Fibroblast of upper back skin (primary cell): Measurements from ENCODE around the gene FZD7.

Experiments used
- DNase-seq: peaks from one replicate; pipeline ENCODE4 v3.0.0-alpha.2; 2013

Gene FZD7

DNA sequence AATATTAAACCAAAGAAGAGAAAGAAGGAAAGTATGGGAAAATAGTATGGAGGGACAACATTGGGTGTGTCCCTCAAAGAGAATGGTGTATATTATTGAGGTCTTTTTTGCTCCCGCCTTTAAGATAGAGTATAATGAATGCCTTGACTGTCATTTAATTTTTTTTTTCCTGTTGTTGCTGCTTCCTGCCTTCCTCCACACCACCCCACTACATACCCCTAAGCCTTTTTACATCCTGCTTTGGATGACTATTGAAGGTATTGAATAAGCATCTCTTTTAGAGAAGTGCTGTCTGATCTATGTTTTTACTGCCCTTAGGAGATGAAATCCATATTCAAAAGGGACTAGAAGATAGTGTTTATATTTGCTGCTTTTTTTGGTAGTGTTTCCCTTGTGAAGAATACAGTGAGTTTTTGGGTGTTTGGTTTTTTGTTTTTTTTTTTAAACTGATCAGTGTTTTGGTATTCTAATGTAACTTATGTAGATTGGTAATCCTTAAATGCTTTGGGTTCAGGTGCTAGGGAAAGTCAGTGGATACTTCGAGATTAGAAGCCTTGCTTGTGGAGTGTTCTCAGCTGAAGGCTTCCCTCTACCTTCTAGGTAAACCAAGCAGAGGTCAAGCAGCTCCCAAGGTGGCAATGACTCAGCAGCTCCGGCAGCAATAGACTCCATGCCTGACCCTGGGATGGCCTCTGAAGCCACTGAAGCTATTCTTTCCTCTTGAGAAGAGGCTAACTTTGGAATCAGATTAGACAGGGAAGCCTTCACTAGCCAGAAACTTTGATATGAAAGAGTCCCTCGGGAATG, 5.0 kb downstream of the FZD7 start:
- DNase-seq, result peak; percentile 61

- DNase-seq, result no peak
Observed at GRCh38 chr2:202039278-202040078, 5.8 kb downstream of the FZD7 start.

DNA sequence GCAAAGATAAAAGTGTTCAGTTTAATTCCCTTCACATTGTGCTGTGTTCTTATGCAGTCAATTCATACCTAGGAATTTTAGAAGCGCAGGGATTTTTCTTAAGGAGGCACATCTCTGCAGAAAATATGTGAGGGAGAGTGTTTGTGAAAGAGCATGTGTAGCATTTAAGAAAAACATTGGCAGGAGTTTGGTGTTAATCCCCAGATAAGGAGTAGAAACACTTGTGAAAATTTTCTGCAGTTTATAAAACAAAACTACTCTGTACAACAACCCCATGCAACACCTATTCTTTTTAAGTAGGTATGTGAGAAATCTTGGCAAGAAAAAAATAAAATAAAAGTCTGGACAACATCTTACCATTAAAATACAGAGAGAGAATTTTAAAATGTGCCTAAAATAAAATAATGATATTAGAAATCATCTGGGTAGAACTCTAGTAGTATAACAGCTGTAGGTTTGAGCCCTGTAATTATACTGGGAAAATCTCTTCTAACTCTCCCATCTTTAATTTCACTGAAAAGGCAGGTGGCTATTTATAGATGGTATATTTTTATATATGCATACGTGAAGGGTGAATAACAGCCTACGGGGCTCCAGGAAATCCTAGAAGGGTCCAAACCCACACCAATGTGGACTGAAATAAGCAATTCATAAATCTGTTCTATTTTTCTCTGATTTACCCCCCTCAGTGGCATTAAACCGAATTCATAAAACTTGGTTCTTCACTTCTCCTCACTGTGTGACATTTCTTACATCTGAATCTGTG, 6.6 kb downstream of the FZD7 start:
- DNase-seq, result no peak

DNA sequence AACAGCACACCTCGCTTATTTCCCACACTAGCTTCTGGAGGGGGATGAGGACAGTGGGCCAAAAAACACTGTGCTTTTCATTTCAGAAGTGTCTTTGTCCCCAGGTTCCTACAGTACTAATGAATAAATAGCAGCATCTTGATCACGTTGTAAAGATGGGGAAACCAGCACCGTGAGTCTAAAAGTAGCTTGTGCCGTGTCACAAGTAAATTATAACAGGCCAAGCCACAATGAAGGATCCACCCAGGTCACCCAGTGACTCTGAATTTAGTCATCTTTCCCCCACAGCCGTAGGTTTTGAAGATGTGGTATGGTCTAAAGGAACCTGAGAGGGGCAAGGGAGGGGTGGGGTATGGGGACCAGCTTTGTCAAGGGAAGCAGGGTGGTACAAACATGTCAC, 8.8 kb downstream of the FZD7 start:
- DNase-seq, result no peak

DNA sequence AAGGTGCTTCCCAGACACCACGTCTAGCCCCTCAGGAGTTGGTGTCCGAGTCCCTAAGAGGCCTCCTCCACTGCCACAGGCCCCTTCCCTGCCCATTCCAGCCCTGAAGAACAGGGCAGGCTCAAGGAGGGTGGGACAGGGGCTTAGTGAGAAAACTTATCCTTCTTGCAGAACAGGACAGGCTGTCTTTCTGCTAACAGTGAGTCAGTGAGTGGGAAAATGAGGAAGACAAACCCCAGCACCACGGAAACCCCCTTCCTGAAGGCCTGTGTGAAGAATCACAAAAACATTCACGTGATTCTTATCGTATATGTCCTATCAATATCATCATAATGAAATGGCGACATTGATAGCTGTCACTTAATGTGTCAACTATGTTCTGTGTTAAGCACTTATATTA, 9.8 kb downstream of the FZD7 start:
- DNase-seq, result no peak

- no peak for DNase-seq
Observed at GRCh38 chr2:202044777-202045176, 11.1 kb downstream of the FZD7 start.

DNA sequence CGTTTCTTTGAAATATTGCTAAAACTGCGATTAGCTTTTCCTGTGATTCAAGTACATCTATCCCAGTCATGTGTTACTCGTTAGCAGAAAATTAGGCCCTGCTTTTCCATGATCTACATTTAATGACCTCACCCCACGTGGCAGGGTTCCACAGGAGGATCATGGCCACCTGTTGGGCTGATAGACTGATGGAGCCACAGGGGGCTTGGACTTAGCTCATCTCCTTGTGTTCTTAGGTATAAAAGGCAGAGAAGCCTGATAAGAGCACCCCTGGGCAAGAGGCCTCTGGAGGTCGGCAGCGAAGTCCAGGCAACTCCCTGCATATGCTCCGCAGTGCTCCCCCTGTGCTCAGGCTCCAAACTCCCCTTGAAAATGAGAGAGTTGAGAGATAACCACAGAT, 12.9 kb downstream of the FZD7 start:
- DNase-seq, result peak; percentile 52

DNA sequence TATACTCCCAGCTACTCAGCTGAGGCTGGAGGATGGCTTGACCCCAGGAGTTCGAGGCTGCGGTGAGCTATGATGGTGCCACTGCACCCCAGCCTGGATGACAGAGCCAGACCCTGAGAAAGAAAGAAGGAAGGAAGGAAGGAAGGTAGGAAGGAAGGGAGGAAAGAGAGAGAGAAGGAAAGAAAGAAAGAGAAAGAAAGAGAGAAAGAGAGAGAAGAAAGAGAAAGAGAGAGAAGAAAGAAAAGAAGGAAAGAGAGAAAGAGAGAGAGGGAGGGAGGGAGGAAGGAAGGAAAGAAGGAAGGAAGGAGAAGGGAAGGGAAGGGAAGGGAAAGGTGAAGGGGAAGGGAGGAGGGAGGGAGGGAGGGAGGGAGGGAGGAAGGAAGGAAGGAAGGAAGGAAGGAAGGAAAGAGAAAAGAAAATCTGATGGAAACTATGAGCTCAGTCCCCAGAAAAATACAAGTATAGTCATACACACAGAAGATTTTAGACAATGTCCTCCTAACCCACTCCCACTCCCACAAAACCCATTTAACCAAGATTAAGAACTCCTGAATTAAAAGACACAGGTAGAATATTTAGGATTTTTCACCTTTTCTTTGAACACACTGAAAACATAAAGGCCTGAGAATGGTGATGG, 15.6 kb downstream of the FZD7 start:
- no peak for DNase-seq

DNA sequence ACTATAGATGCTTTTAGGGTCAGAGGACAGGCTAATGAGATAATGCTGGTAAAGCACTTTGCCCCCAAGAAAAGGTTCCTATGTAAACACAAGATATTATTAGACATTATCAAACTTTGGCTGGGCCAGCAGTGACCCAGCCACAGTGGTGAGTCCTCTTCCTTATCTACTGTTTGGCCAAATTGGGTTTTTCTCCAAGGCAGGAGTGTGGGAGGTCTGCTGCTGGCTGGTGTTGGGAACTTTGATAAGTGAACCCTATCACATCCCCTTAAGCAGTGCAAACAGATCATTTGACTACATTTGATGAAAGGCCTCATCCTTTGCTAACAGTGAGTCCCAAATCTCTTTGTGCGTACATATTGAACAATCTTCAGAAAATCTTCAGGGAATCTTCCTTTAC, 16.2 kb downstream of the FZD7 start:
- no peak for DNase-seq

DNA sequence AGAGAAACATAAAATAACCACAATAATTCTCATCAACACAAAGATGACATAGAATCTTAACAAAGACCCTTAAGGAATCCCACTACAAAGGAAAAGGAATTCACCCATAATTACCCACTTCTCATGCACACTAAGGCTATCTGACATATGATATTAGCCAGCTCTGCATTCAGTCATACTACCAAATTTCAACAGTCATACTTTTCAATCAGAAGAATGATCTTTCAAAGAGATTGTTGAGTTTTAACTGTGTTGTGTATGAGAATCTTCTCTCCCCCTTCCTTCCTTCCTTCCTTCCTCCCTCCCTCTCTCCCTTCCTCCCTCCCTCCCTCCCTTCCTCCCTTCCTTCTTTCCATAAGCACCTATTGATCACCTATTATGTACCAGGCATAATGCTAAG, 17.0 kb downstream of the FZD7 start:
- DNase-seq, result no peak

GRCh38 chr2:202051499-202052161, 18.0 kb downstream of the FZD7 start:
- peak; percentile 79 for DNase-seq

DNA sequence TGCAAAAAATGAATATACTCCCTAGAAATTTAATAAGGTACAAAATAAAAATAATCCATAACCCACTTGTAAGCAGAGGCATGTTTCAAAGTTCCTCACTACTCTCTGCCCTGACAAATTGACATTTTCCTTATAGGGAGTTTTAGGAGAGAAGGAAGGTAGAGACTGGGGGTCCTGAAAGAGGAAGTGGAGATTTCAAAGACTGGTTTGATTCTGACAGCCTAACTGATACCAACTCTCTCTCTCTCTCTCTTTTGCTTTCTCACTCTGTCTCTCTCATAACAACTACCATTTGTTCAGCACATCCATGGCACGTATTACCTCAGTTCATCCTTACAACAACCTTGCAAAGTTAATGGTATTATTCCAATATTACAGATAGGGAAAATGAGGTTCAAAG, 18.6 kb downstream of the FZD7 start:
- no peak for DNase-seq

GRCh38 chr2:202054679-202055078, 21.0 kb downstream of the FZD7 start:
- no peak for DNase-seq

DNA sequence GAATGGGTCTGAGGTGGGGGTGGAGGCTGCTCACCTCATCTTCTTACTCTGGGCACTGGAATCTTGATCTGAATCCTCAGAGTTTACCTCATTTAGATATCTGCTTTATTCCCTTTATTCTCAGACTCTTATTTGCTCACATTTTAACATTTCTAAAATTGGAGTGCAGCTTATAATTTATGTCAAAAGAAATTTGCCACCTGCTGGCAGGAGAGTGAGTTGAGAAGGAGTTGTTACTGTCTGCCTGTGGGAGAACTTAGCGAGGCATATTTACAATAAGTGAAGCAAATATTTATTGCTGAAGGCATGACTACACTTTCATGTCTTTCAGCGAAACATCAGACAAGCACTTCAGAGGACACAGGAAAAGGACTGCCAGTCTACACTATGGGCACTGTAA, 23.0 kb downstream of the FZD7 start:
- no peak for DNase-seq

GRCh38 chr2:202060218-202060617, 26.6 kb downstream of the FZD7 start:
- DNase-seq, result no peak

DNA sequence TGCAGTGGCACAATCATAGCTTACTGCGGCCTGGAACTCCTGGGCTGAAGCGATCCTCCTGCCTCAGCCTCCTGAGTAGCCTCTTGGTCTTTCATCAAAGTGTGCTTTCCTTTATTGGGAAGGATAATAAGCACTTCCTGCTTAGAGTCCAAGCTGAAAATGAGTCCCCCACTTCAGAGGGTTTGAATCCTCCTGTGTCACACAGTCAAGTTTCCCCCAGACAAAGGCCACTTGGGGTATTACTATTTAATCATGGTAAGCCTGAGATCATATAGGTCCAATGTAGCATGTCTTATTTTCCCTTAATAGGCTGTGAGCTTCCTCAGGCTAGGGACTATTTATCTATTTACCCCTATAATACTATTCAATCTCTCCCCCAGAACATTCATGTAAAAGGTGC, 28.0 kb downstream of the FZD7 start:
- no peak for DNase-seq

- peak; percentile 91 for DNase-seq
Observed at GRCh38 chr2:202064171-202064880, 30.7 kb downstream of the FZD7 start.

GRCh38 chr2:202064881-202065230, 31.2 kb downstream of the FZD7 start:
- no peak for DNase-seq

DNA sequence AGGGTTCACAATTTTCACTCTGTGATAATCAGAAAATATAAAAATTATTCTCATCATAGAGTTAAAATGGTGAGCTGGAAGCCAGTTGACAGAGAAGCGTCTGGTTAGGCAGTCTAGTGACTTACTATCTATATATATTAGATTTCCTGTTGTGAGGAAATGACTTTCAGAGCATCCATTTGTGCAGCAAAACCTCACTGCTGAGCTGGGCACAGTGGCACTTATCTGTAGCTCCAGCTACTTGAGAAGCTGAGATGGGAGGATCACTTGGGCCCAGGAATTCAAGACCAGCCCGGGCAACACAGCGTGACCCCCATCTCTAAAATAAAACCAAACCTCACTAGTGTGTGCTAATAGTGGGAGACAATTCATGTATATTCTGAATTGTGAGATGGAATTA, 32.2 kb downstream of the FZD7 start:
- no peak for DNase-seq

DNA sequence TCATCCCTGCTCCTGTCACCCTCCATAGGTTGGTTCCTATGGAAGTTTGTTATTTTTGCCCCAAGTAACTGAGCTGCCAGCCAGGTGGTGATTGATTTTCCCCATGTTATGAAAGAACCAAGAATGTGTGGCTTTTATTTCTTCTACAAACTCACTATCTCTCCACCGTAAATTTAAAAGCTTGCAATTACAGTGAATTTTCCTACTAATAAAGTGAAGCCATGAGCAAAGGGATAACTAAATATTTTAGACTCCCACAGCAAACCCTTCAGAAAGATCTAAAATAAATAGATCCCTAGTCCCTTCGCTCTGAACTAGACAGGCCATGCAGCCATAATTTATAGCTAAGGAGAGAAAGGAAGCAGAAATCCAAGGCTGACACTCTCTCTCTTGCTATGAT, 33.2 kb downstream of the FZD7 start:
- no peak for DNase-seq

- DNase-seq, result no peak
Observed at GRCh38 chr2:202067589-202067988, 33.9 kb downstream of the FZD7 start.
